Esophagus (tissue), 2 donors: ENCODE data around the gene ASH1L. TPM values are rescaled to one million over a fixed set of nuclear protein-coding genes. Genes with fewer than 3 reads are reported as not detected.
"Not testable (repeated sequence)": the region's sequence is repeated elsewhere in the genome, so short reads cannot be mapped to it uniquely, and the experiment has no call there.

ENCODE experiments used
- H3K27ac ChIP-seq, 2 donors: one replicate each; pipeline ENCODE4 v1.5.1; 2013; ENCODE audit warnings: low read depth in 2 of 2, mild to moderate bottlenecking in 2 of 2, inconsistent platforms in 1 of 2, low read length in 1 of 2, moderate library complexity in 1 of 2
- H3K27me3 ChIP-seq, 2 donors: one replicate each; pipeline ENCODE4 v1.6.1; 2013; ENCODE audit warnings: low read length in 2 of 2, control low read depth in 1 of 2, mild to moderate bottlenecking in 1 of 2; ENCODE audit not compliant: insufficient read depth in 2 of 2, control insufficient read depth in 1 of 2
- H3K36me3 ChIP-seq, 2 donors: one replicate each; pipeline ENCODE4 v1.6.1; 2013; ENCODE audit warnings: low read length in 1 of 2; ENCODE audit not compliant: control insufficient read depth in 2 of 2, insufficient read depth in 2 of 2
- H3K4me1 ChIP-seq, 2 donors: one replicate each; pipeline ENCODE4 v1.6.1; 2013; ENCODE audit warnings: low read length in 1 of 2; ENCODE audit not compliant: control insufficient read depth in 2 of 2, insufficient read depth in 2 of 2
- H3K4me3 ChIP-seq, 2 donors: one replicate each; pipeline ENCODE4 v1.5.1; 2013; ENCODE audit warnings: low read length in 2 of 2, mild to moderate bottlenecking in 2 of 2, low read depth in 1 of 2, moderate library complexity in 1 of 2
- H3K9me3 ChIP-seq, 2 donors: one replicate each; pipeline ENCODE4 v1.6.1; 2013; ENCODE audit warnings: mild to moderate bottlenecking in 2 of 2, low read depth in 1 of 2, low read length in 1 of 2, moderate library complexity in 1 of 2; ENCODE audit not compliant: control insufficient read depth in 2 of 2, insufficient read depth in 1 of 2
- WGBS, 2 donors: extraction: QIAGEN DNeasy Blood & Tissue Kit; methylation state at CpG; one replicate each; pipeline ENCODE4 v1.1.7; 2013; 5-methylcytosine and 5-hydroxymethylcytosine counted together
- polyA plus RNA-seq, 2 donors: library from polyadenylated mRNA; stranded (reverse); fragments of 200-250 nt; gene quantifications; one replicate each; pipeline ENCODE4 v1.2.3, GENCODE V29; 2013
- donor health status: healthy with polysubstance abuse.
- donor health status: Bipolar disorder and iron deficiency.

ASH1L gene
- polyA plus RNA-seq, 2 donors = 5.9 to 7.2 TPM

- H3K4me1 ChIP-seq, H3K36me3 ChIP-seq, H3K27me3 ChIP-seq, H3K9me3 ChIP-seq, H3K4me3 ChIP-seq, H3K27ac ChIP-seq: not testable (repeated sequence)
- 65 to 67% methylated on average over 3 of the region's 3 CpGs for WGBS, 2 donors
Observed at GRCh38 chr1:155595877-155596474, 33.4 kb upstream of the ASH1L start.

GRCh38 chr1:155591770-155592169 lies 29.2 kb upstream of the ASH1L start:
- WGBS, 2 donors = 38 to 41% methylated on average over 6 of the region's 6 CpGs

GRCh38 chr1:155590516-155591247 lies 28.1 kb upstream of the ASH1L start:
- H3K9me3 ChIP-seq, H3K36me3 ChIP-seq, H3K27me3 ChIP-seq, H3K4me1 ChIP-seq, H3K27ac ChIP-seq, H3K4me3 ChIP-seq: not testable (repeated sequence)
- WGBS, 2 donors = 87 to 94% methylated on average over 20 of the region's 20 CpGs

More at GRCh38 chr1:155591770-155592169, 29.2 kb upstream of the ASH1L start:
- no peak overlapping the region for H3K27ac ChIP-seq
- H3K4me3 ChIP-seq = no peak overlapping the region
- H3K36me3 ChIP-seq = no peaks in the 10 kb centered on the region
- H3K4me1 ChIP-seq = no peaks in the 10 kb centered on the region
- H3K9me3 ChIP-seq = no peaks in the 10 kb centered on the region
- no peaks in the 10 kb centered on the region for H3K27me3 ChIP-seq

GRCh38 chr1:155589282-155589681 lies 26.7 kb upstream of the ASH1L start:
- not testable (repeated sequence) for H3K4me3 ChIP-seq, H3K9me3 ChIP-seq, H3K27me3 ChIP-seq, H3K27ac ChIP-seq, H3K36me3 ChIP-seq, H3K4me1 ChIP-seq
- WGBS, 2 donors = 60 to 100% methylated on average over 1 to 2 of the region's 3 CpGs

- H3K27ac ChIP-seq, H3K4me3 ChIP-seq, H3K27me3 ChIP-seq, H3K4me1 ChIP-seq, H3K9me3 ChIP-seq, H3K36me3 ChIP-seq: not testable (repeated sequence)
- WGBS, 2 donors = 87 to 92% methylated on average over 5 to 6 of the region's 6 CpGs
Observed at GRCh38 chr1:155583846-155584245, 21.2 kb upstream of the ASH1L start.

- H3K27me3 ChIP-seq, H3K36me3 ChIP-seq, H3K4me1 ChIP-seq, H3K9me3 ChIP-seq, H3K4me3 ChIP-seq, H3K27ac ChIP-seq: not testable (repeated sequence)
- 99% methylated on average over 6 of the region's 6 CpGs for WGBS, 2 donors
Observed at GRCh38 chr1:155575608-155576007, 13.0 kb upstream of the ASH1L start.

GRCh38 chr1:155574077-155574476 lies 11.5 kb upstream of the ASH1L start:
- H3K4me1 ChIP-seq = no peaks in the 10 kb centered on the region
- H3K27ac ChIP-seq = no peak overlapping the region
- no peaks in the 10 kb centered on the region for H3K9me3 ChIP-seq

GRCh38 chr1:155570593-155570990 lies 8.0 kb upstream of the ASH1L start:
- H3K4me3 ChIP-seq = no peak overlapping the region
- H3K27me3 ChIP-seq = no peaks in the 10 kb centered on the region
- H3K36me3 ChIP-seq = peaks cover 0 to 2% of the 10 kb centered on the region in 2 donors
- H3K4me1 ChIP-seq = no peaks in the 10 kb centered on the region
- no peaks in the 10 kb centered on the region for H3K9me3 ChIP-seq
- H3K27ac ChIP-seq = no peak overlapping the region
- 80 to 84% methylated on average over 4 of the region's 4 CpGs for WGBS, 2 donors

More at GRCh38 chr1:155574077-155574476, 11.5 kb upstream of the ASH1L start:
- H3K27me3 ChIP-seq = no peaks in the 10 kb centered on the region
- H3K4me3 ChIP-seq = no peak overlapping the region
- WGBS, 2 donors = 87 to 94% methylated on average over 3 of the region's 3 CpGs
- H3K36me3 ChIP-seq = peaks cover 0 to 2% of the 10 kb centered on the region in 2 donors

GRCh38 chr1:155569988-155570592 lies 7.5 kb upstream of the ASH1L start:
- Histone ChIP-seq H3K9me3 (no peaks in the 10 kb centered on the region), H3K4me3 (no peak overlapping the region), H3K27ac (no peak overlapping the region), H3K36me3 (peaks cover 0 to 2% of the 10 kb centered on the region in 2 donors), H3K4me1 (no peaks in the 10 kb centered on the region), H3K27me3 (no peaks in the 10 kb centered on the region)
- WGBS, 2 donors = 73 to 85% methylated on average over 6 of the region's 6 CpGs
